Effector CD8-positive, alpha-beta T cell (primary cell): ENCODE measurements around the gene ANKRD66.
"Not testable (repeated sequence)": the region's sequence is repeated elsewhere in the genome, so short reads cannot be mapped to it uniquely, and the experiment has no call there.

ENCODE experiments used
- DNase-seq: peaks from one replicate; lab custom pipeline; 2025; lab: John Stamatoyannopoulos, UW

The ANKRD66 gene

DNA sequence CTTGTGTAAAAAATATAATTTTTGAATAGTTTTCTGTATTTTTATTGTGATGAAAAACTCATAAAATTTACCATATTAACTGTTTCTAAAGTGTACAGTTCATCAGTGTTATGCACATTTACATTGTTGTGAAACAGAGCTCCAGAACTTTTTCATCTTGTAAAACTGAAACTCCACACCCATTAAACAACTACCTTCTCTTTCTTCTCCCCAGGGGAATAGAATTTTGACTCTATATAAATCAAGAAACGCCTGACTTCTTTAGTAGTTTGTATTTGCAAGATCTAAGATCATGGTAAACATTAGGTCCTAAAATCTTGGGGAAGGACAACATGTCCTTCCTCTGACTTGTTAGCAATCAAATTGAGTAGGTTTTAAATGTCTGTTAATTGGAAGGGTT lies 9.1 kb downstream of the ANKRD66 start:
- DNase-seq, result no peak

DNA sequence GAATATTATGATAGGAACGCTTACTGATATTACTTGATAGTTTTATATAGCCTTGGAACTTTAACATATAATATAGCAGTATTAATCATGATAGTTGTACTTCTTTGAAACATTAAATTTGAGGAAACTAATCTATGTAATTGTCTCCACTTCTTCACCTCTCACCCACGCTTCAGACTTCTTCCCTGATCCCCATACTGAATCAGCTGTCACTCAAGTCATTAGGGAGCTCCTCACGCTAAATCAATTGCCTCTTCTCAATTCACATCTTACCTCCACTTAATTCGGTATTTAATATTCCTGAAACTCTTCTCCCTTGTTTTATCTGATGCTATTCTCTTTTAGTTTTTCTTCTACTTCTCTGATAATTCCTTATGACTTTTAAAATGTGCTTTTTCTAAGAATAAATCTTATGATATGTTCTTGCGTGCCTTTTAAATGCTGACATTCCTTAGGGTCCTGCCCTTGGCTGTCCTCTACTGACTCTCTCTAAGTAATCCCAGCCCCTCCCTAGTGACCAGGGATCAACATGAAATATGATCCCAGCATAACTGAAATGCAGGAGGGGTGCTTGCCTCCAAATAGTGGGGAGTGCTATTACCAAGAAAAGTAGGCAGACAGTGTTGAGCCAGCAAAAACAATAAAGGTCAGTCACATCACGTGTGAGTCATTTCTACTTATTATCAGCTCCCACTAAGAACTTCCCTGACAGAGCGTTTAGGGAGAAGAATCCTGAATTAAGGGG lies 9.9 kb downstream of the ANKRD66 start:
- no peak for DNase-seq

DNA sequence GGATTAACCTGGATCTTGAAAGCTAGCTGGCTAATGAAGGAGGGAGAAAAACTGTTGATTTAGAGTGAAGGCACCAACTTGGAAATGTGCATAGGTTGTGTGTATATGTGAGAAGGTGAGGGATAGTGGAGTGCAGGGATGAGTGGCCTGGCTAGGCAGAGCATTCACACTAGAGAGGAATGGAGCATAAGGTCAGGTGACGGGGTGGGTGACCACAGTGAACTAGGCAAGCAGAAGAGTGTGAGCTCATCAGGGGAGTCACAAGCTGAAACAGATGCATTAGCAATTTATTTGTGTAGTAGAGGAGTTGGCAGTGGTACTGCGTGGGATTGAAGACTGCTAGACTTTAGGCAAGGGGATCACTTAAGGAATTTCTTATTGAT lies 10.5 kb downstream of the ANKRD66 start:
- no peak for DNase-seq

DNA sequence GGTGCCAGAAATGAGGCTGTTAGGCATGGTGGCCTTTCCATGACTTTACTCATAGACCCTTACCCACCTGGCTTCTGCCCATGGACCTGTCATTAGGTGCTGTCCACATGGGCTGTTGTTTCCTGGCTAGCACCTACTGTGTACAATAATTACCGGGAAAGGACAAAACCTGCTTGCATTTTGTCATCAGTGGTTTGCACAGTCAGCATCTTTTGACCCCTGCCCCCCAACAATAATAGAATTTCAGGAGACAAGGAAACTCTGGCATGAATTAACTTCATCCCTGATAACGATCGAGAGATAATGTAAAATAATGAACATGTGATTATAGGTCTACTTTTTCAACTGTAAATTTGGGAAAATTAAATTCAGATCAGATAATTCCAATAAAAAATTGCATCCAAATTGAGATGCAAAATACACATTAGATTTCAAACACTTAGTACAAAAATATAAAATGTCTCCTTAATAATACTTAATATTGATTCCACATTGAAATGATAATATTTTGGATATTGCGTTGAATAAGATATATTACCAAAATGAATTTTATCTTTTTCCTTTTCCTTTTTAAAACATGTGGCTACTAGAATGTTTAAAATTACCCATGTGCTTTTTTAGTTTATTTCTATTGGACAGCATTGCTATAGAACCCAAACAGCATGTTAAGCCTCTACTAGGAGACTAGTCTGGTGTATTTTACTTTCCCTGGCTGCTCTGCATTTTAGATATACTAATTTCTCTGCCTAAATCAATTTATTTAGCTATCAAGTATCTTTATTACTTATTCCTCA lies 12.4 kb downstream of the ANKRD66 start:
- DNase-seq, result no peak

DNA sequence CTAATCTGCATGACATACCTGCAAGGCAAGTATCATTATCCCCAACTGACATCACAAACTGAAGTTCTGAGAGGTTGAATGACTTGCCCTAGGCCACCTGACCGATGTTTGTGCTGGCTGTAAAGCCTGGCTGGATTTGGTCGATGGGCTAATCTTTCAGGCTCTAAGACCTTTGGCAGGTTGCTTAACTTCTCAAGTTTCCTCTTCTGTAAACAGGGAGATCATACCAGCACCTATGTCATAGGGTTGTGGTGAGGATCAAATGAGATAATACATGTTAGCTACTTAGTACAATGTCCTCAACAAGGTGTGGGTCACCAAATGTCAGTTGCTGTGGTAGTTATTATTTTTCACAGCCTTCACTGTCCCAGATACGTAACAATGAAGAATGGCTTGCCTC lies 14.2 kb downstream of the ANKRD66 start:
- DNase-seq, result no peak

DNA sequence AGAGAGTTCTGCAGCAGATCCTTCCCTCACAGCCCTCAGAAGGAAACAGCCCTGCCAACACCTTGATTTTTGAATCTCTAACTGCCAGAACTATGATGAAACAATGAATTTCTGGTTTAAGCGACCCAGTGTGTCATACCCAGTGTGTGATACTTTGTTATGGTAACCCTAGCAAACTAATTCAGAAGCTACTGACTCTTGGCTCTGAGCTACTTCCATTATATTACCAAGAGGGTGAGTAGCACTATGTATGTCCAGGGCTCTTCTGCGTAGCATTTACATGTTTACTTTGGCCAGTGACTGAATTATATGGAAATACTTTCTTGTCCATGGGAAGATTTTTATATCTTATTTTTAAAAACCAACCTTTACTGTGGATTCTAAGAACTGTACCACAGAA lies 16.7 kb downstream of the ANKRD66 start:
- no peak for DNase-seq

DNA sequence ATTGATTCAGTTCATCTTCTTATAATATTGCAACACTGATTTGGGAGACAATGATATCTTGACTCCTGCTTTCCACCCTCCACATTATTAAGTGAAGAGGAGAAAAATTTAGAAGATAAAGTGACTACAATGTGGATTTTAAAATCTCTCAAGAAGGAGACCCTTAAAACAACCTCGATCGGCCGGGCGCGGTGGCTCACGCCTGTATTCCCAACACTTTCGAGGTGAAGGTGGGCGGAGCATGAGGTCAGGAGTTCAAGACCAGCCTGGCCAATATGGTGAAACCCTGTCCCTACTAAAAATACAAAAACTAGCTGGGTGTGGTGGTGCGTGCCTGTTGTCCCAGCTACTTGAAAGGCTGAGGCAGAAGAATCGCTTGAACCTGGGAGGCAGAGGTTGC lies 17.5 kb downstream of the ANKRD66 start:
- DNase-seq, result not testable (repeated sequence)

DNA sequence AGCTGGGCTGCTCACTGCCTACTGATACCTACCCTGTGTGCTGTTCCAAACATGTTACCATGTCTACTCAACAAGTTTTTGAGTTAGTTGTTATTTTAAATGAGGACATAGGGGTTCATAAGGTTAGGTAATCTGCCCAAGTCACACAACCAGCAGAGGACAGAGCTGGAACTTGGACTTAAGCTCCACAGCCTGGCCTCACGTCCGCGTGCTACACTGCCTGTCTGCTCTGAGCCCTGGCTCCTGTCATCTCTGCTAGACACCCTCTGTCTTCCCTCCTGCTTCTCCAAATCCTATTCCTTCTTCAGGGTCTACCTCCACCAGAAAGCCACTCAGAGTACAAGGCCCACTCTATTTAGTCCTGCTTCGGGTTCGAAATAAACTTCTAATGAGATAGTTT lies 18.2 kb downstream of the ANKRD66 start:
- no peak for DNase-seq

DNA sequence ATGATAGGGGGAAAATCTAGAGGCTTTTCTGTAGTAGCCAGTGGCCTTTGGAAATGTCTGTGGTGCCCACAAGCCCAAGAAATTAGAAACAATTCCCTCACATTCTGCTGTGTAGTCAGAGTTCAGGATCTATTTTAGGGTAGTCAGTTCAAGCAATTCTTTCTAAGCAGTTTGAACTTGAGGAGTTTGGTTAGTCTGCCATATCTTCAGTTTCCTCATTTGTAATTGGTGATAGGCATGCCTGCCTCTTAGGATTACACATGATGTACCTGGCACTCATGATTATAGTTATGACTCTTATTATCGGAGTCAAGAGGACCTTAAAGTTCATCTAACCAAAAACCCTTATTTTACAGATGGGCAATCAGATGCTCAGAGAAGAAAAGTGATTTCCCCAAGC lies 25.3 kb downstream of the ANKRD66 start:
- DNase-seq, result no peak

DNA sequence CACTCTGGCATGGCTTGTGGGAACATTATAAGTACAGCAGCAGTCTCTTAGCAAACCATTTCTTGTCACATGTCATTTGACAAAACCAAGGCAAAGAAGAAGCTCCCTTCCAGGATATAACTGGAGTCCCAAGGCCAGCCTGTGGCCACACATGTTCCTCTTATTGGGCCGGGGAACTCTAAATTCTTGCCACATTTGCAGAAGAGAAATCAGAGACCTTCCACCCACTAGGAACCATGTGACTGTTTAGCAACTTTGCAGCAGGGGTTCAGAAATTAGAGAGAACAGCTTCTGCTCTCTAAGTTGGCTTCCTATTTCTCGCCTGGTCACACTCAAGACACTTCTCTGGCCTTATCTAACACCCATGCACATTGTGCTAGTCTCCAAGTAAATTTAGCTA lies 26.0 kb downstream of the ANKRD66 start:
- no peak for DNase-seq

DNA sequence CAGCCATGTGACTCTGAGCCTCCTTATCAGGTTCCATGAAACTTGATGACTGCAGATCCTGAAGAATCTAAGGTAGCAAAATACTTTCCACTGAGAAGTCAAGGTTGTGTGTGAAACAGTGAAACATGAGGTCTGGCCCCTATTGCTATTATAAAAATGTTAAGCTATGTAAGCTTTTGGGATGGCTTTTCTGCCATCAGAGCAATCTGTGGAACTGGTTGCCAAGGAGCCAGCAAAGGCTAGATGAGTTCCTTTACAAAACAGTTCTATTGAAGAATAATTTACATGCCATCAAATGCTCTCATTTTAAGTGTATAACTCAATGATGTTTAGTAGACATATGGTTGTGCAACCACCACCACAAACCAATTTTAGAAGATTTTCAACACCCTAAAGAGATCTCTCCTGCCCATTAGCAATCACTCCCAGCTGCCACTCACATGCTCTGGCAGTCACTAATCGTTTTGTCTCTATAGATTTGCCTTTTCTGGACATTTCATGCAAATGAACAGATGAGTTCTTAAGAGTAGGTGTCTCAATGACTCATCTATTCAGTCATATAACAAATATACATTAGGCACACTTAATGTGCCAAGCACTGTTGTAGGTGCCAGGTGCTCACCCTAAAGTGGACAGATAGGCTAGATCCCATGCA lies 26.6 kb downstream of the ANKRD66 start:
- DNase-seq, result no peak

DNA sequence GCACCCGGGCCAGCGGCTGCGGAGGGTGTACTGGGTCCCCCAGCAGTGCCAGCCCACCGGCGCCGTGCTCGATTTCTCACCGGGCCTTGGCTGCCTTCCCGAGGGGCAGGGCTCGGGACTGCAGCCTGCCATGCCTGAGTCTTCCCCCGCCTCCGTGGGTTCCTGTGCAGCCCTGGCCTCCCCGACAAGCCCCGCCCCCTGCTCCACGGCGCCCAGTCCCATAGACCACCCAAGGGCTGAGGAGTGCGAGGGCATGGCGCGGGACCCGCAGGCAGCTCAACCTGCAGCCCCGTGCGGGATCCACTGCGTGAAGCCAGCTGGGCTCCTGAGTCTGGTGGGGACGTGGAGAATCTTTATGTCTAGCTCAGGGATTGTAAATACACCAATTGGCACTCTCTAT lies 28.0 kb downstream of the ANKRD66 start:
- not testable (repeated sequence) for DNase-seq

DNA sequence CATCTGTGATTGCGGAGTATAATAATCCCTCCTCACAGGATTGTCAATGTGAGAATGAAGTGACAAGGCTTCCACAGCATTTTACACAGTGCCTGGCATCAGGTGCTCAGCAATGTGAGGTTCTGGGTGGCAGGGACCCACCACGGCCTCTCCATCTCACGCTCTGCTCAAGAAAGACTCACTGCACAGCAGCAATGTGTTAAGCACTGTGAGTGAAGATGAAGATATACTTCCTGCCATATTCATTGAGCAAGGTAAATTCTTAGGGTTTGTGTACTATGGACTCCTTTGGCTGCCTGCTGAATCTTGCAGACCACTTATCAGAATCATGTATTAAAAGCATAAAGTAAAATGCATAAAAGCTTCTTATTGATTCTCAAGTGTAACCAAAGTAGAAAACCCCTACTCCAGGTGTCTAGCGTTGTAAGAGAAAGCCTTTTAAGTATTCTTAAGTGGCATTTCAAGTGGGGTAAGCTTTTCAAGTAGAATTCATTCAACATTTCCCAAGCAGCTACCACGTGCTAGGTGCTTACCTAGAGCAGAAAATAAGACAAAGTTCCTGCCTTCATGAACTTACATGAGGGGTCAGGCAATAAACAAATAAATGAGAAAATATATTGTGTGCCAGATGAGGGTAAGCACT lies 29.5 kb downstream of the ANKRD66 start:
- DNase-seq, result no peak

DNA sequence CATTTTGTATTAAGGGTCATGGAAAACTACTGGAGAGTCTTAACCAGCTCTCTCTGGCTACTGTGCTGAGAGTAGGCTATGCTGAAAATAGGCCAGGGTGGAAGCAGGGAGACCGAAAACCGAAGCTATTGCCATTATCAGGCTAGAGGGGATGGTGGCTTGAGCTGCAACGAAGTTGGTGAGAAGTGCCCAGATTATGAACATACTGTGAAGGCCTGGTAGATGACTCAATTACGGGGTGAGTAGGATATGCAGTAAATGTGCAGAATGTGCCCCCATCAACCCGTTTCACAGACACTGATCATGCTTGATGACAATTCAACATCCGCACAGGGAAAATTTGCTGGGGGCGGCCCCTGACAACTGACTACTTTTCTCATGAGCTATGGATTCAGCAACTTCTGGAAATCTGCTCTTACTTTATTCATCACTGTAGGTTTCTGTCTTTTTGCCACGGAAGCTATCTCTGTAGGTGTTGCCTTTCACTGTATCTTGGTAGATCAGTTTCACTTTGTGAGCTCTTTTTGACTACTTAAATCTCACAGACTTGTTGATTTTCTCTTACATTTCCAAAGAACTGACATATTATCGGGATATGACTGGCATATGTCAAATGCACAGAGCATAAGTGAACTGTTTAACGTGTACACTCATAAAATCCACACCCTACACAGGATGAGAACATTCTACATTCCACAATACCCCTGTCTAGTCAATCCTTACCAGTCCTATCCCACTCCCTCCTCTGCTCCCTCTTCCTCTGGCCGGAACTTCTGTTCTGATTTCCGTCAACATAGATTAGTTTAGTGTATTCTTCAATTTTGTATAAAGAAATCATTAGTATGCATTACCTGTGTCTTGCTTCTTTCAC lies 31.0 kb downstream of the ANKRD66 start:
- no peak for DNase-seq

DNA sequence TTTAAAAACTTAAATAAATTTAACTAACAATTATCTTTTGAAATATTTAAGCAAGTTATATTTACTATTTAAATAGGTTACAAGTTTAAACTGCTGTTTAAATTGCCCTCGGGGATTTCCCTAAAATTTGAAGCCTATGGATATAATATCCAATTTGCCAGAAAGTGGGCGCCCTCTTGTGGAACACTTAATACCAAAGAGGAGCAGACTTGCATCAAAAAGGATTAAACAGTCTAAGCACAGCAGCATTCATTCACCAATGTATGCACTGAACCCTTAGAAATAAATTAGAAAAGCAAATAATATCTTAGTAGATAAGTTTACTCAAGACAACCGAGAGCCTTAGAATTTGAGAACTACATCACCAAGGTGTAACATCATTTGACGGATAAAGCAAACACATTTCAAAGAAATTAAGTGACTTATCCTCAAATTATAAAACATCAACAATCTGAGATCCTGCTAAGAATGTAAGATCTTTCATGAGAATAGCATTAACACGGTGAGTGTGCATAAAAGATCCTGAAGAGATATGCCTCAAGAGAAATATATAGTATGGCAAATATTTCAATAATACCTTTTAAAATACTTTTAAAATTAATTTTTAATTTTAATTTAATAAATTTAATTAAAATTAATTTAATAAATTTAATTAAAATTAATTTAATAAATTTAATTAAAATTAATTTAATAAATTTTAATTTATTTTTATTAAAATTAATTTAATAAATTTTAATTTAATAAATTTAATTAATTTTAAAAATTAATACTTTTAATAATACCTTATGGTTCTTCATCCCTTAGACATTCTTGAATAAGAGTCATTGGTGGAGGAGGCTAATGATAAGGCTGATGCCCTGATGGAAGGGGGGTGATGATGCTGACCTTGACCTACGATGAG lies 35.0 kb downstream of the ANKRD66 start:
- DNase-seq, result no peak

DNA sequence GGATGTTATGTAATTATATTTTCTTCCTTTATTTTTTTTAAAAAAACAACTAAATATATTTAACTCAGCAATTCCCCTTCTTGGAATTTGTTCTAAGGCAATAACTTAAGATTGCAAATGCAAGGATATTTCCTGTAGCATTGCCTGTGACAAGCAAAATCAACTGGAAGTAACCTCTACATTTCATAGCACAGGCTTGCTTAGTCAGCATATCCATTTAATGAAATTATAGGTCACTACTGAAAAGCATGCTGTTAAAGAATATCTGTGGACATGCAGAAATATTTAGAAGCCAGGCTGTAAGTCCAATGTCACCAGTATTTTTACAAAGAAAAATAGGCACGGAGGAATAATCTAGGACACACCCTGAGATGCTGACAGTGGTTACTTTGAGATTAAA lies 37.8 kb downstream of the ANKRD66 start:
- no peak for DNase-seq

DNA sequence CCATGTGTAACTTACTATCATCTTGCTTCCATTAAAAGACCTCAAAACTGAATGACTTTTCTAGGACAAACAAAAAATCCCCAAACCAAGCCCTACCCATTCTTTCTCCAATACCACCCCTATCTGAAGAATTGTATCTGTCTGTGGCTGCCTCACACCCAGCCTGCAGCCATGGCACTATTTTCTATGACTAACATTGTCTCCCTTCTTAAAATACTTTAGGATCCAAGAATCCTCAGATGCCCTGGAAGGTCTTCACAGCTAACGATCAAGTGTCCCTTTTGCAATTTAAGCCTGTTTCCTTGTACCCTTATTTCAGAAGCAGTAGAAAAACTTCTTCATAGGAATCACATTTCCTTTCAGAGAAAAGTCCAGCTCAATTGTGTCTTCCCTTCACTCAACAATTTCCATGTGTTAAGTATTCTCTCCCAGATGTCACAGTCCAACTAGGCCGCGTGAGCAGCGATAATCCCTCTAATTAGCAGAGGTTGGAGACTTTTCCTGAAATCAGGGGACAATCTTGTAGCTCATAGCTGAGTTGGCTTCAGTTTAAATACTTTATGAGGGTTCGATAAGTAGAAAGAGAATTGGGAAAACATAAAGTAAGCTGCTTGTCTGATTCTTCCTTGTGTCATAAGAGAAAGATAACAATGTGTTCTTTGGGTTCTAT lies 41.3 kb downstream of the ANKRD66 start:
- no peak for DNase-seq

DNA sequence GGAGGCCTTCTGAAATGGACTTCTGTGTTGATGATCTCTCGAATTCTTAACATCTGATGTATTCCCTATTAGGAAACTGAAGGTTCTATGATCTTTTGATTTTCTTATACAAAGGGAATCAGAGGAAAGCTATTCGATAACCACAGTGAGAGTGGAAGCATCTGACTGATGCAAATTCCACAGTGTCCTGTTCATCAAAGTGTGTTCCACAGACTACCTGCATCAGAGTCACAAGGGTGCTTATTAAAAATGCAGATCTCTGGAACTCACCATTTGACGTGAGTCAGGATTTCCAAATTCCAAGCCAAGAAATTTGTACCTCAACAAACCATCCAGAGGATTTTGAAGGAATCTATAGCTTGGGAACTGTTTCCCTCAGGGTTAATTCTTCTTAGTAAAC lies 42.1 kb downstream of the ANKRD66 start:
- no peak for DNase-seq

DNA sequence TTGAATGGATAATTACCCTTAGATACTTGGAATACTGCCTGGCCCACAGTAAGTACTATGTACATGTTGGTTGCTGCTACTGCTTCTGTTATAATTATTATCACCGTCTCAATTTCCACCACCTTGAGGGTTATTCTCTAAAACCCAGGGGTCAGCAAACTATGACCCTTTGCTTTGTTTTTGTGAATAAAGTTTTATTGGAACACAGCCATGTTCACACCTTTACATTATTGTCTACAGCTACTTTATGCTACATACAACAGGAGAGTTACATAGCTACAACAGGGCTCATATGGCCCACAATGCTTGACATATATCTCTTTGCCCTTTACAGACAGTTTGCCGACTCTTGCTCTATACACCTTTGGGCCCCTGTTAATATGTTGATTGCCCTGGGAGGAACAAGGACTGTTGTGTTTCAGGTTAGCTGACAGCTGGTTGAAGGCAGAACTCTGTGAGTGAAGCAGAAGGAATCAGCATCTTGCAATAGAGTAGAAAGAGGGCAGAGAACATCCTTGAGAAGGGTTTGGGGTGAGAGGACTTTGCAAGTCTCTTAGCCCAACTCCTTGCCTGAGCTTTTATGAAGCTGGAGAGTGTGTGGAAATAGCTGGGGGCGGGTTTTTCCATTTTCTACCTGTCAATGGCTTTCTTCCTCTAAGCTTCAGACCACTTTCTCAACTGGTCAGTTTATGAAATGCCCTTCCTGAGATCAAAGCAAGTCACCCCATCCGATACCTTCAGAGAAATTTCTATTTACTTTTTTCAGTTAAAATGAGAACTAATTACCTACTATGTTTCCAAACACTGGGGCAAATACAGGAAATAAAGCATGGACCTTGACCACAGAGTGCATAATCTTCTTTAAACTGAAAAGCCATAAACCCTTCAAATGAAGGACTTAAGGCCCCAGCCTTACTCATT lies 43.0 kb downstream of the ANKRD66 start:
- no peak for DNase-seq
